Gastrocnemius medialis (tissue), 4 donors: ENCODE results near the gene DTL. TPM values are rescaled to one million over a fixed set of nuclear protein-coding genes. Genes with fewer than 3 reads are reported as not detected.

Experiments used
- ATAC-seq, 2 donors: fragments of 150-250 bp; one replicate each; pipeline ENCODE4 v1.9.1; 2016
- DNase-seq, 2 donors: peaks; one replicate each; pipeline ENCODE4 v3.0.0-alpha.2; 2019
- H3K27ac ChIP-seq, 4 donors: fragments of 200-600 bp; sonication (generic); 1 replicate in 1 of 4; 2 replicates in 3 of 4; pipeline ENCODE4 v1.5.1; 2016 to 2018; ENCODE audit warnings: mild to moderate bottlenecking in 2 of 4, moderate library complexity in 1 of 4
- H3K27me3 ChIP-seq, 3 donors: fragments of 200-600 bp; sonication (generic) in 2 of 3; 1 replicate in 1 of 3; 2 replicates in 2 of 3; pipeline versions ENCODE4 v1.5.1 to v1.6.0; 2016 to 2019; ENCODE audit warnings: mild to moderate bottlenecking in 1 of 3, moderate library complexity in 1 of 3
- H3K36me3 ChIP-seq, 2 donors: fragments of 200-600 bp; sonication (generic) in 1 of 2; one replicate each; pipeline ENCODE4 v1.5.1; 2017 to 2018
- H3K4me1 ChIP-seq, 2 donors: fragments of 200-600 bp; sonication (generic) in 1 of 2; one replicate each; pipeline ENCODE4 v1.5.1; 2016 to 2017; ENCODE audit warnings: mild to moderate bottlenecking in 2 of 2
- H3K4me3 ChIP-seq, 4 donors: fragments of 200-600 bp; sonication (generic) in 3 of 4; 1 replicate in 1 of 4; 2 replicates in 3 of 4; pipeline ENCODE4 v1.5.1; 2016 to 2019; ENCODE audit warnings: mild to moderate bottlenecking in 2 of 4
- H3K9me3 ChIP-seq, 3 donors: fragments of 200-600 bp; sonication (generic) in 2 of 3; 1 replicate in 1 of 3; 2 replicates in 2 of 3; pipeline ENCODE4 v1.5.1; 2016 to 2019
- POLR2A ChIP-seq, 2 donors: fragments of 450-650 bp; IDR thresholded peaks; one replicate each; pipeline ENCODE4 v1.6.1; 2017; ENCODE audit warnings: antibody characterized with exemption in 2 of 2, mild to moderate bottlenecking in 2 of 2, moderate library complexity in 2 of 2
- in situ Hi-C, 4 donors: fragments of 200-750 bp; cut with MboI; loops; one replicate each; pipeline versions ENCODE4 v1.15.0 to v1.8.0; 2017; ENCODE audit warnings: low sequenced_read_pairs in 4 of 4
- intact Hi-C: fragments of 100-400 bp; cut with DNase I; formaldehyde crosslinking; loops from one replicate; pipeline ENCODE4 v1.15.1; 2023; ENCODE audit warnings: low total_unique reads
- microRNA-seq, 2 donors: library from miRNA; unstranded; fragments of <30 nt; microRNA quantifications; one replicate each; pipeline ENCODE4, GENCODE V29; 2016; ENCODE audit warnings: borderline replicate concordance in 2 of 2
- total RNA-seq, 4 donors: library from RNA; depleted of rRNA; stranded (reverse); fragments of >200 nt; gene quantifications; one replicate each; pipeline versions ENCODE4 v1.1.0 to v1.2.3, GENCODE V29; 2016
- TF ChIP-seq, protein P1 (sequence below), 5 experiments: fragments of 450-650 bp in 3 of 5; fragments of 200-600 bp in 2 of 5; sonication (generic) in 2 of 5; IDR thresholded peaks in 4 of 5; conservative IDR thresholded peaks in 1 of 5; 1 replicate in 4 of 5; 2 replicates in 1 of 5; pipeline ENCODE4 v1.5.1; 2016 to 2019; ENCODE audit warnings: antibody characterized with exemption in 5 of 5, mild to moderate bottlenecking in 3 of 5, moderate library complexity in 3 of 5

DTL gene
- total RNA-seq, 4 donors from 2014 or later: 0.52 to 1.8 TPM; not detected in 2

DNA sequence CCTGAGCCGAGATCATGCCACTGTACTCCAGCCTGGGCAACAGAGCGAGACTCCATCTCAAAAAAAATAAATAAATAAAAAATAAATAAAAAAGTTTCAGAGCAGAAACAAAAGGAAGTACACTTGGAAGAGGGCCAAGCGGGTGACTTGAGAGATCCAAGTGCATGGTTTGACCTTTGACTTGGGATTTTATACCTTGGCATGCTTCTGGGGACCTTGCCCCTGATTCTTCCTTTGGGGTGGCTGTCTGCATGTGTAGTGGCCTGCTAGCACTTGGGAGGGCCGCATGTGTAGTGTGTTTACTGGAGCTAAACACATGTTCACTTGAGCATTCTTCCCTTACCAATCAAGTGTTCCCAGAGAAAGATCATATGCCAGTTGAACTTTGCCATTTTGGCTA lies 114.0 kb downstream of the DTL start:
- no peaks in the 10 kb centered on the region for H3K27me3 ChIP-seq
- H3K9me3 ChIP-seq: no peaks in the 10 kb centered on the region
- intact Hi-C loops: no loop called here
- H3K4me3 ChIP-seq: no peak overlapping the region
- ATAC-seq (no peak), DNase-seq (no peak)
- in situ Hi-C loops: no loop called here
- H3K36me3 ChIP-seq: no peaks in the 10 kb centered on the region
- H3K4me1 ChIP-seq: peaks cover 0 to 6% of the 10 kb centered on the region in 2 donors
- H3K27ac ChIP-seq: no peak overlapping the region
- TF ChIP-seq, protein P1, sequence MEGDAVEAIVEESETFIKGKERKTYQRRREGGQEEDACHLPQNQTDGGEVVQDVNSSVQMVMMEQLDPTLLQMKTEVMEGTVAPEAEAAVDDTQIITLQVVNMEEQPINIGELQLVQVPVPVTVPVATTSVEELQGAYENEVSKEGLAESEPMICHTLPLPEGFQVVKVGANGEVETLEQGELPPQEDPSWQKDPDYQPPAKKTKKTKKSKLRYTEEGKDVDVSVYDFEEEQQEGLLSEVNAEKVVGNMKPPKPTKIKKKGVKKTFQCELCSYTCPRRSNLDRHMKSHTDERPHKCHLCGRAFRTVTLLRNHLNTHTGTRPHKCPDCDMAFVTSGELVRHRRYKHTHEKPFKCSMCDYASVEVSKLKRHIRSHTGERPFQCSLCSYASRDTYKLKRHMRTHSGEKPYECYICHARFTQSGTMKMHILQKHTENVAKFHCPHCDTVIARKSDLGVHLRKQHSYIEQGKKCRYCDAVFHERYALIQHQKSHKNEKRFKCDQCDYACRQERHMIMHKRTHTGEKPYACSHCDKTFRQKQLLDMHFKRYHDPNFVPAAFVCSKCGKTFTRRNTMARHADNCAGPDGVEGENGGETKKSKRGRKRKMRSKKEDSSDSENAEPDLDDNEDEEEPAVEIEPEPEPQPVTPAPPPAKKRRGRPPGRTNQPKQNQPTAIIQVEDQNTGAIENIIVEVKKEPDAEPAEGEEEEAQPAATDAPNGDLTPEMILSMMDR (IDR thresholded peaks at IDR 0.05 in 4 of 5, conservative IDR thresholded peaks at IDR 0.05 in 1 of 5): no peak
- TF ChIP-seq POLR2A (IDR thresholded peaks at IDR 0.05): no peak

DNA sequence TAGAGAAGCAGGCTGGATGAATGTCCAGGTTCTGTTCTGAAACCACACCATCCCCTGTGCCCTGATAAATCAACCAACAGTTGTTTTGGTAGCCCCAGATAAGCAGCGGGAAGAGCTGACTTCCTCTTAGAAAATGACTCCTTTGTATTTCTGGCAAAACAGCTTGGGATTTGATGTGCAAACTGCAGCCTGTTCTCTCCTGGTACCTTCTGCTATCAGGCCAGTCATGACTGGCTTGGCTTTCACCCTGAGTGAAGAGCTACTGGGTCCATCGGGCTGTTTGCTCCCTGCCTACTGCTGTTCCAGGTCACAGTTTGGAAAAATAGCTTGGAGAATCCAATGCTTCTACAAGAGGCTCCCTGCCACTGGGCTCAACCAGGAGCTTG lies 116.8 kb downstream of the DTL start:
- in situ Hi-C loops: no loop called here
- intact Hi-C loops: no loop called here
- DNase-seq (no peak), ATAC-seq (no peak)
- Histone ChIP-seq H3K4me1 (peaks cover 0 to 6% of the 10 kb centered on the region in 2 donors), H3K9me3 (no peaks in the 10 kb centered on the region), H3K4me3 (no peak overlapping the region), H3K27ac (no peak overlapping the region), H3K36me3 (no peaks in the 10 kb centered on the region), H3K27me3 (no peaks in the 10 kb centered on the region)
- TF ChIP-seq, protein P1 (IDR thresholded peaks at IDR 0.05 in 4 of 5, conservative IDR thresholded peaks at IDR 0.05 in 1 of 5): no peak
- no peak for TF ChIP-seq POLR2A (IDR thresholded peaks at IDR 0.05)

DNA sequence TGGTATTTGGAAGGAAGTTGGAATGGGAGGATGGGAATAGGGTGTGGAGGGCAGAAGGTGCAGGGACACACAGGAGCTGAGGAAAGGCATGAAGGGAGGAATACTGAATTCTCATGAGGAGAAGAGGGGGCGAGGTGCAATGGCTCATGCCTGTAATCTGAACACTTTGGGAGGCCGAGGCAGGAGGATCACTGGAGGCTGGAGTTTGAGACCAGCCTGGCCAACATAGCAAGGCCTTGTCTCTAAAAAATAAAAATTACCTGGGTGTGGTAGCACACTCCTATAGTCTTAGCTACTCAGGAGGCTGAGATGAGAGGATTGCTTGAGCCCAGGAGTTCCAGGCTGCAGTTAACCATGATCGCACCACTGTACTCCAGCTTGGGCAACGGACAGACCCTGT lies 117.3 kb downstream of the DTL start:
- no peaks in the 10 kb centered on the region for H3K9me3 ChIP-seq
- peaks cover 0 to 6% of the 10 kb centered on the region in 2 donors for H3K4me1 ChIP-seq
- no peak overlapping the region for H3K4me3 ChIP-seq
- intact Hi-C loops: no loop called here
- H3K36me3 ChIP-seq: no peaks in the 10 kb centered on the region
- no peak for ATAC-seq
- no peak for DNase-seq
- H3K27ac ChIP-seq: no peak overlapping the region
- in situ Hi-C loops: no loop called here
- no peak for TF ChIP-seq POLR2A (IDR thresholded peaks at IDR 0.05)
- TF ChIP-seq, protein P1 (IDR thresholded peaks at IDR 0.05 in 4 of 5, conservative IDR thresholded peaks at IDR 0.05 in 1 of 5): no peak
- no peaks in the 10 kb centered on the region for H3K27me3 ChIP-seq

DNA sequence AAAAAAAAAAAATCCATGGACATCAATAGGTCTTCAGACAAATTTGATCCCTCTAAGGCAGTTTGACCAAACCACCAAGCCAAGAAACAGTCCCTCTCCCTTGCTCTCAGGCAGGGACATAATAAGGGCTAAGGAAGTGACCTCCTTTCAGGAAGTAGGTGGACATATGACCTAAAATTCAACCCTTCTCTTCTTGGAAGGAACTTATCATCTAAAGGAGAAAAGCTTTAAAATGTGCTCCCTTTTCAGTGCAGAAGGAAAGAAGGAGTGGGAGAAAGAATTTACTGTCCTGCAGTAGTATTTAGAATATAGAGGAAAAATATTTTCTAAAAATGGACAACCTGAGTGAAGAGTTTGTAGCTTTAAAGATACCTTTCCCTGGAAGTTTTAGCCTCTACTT lies 118.1 kb downstream of the DTL start:
- Histone ChIP-seq H3K27me3 (no peaks in the 10 kb centered on the region), H3K4me3 (no peak overlapping the region), H3K4me1 (peaks cover 0 to 6% of the 10 kb centered on the region in 2 donors), H3K27ac (no peak overlapping the region), H3K36me3 (no peaks in the 10 kb centered on the region), H3K9me3 (no peaks in the 10 kb centered on the region)
- DNase-seq: no peak
- in situ Hi-C loops (no loop called here), intact Hi-C loops (no loop called here)
- TF ChIP-seq POLR2A (IDR thresholded peaks at IDR 0.05): no peak
- TF ChIP-seq, protein P1 (IDR thresholded peaks at IDR 0.05 in 4 of 5, conservative IDR thresholded peaks at IDR 0.05 in 1 of 5): no peak
- ATAC-seq: no peak

Small RNA genes within 50 kb of the gene (microRNA-seq; reads per million reads assigned to microRNA genes)
- 0 reads per million in 2 donors for gene MIR3122

Other genes starting within 250 kb of the DTL start
- gene LPGAT1, start 205.0 kb upstream of the DTL start, total RNA-seq: 10 to 100 TPM; 11.2 to 51.4 (median 21.5) TPM
- gene INTS7, start 191 bp upstream of the DTL start, total RNA-seq: 1 to 10 TPM; 4.0 to 8.0 (median 6.6) TPM
- 10 to 100 TPM; 33.3 to 50.5 (median 37.5) TPM for gene PPP2R5A, start 249.7 kb downstream of the DTL start, total RNA-seq